ENCODE data around the gene STK38. TPM values are rescaled to one million over a fixed set of nuclear protein-coding genes. Genes with fewer than 3 reads are reported as not detected.
A peak's percentile ranks its signal among the peaks of the same experiment; 100 is the strongest.

The STK38 gene
- total RNA-seq, 1 experiment from 2014 or later: 44.7 TPM

DNA sequence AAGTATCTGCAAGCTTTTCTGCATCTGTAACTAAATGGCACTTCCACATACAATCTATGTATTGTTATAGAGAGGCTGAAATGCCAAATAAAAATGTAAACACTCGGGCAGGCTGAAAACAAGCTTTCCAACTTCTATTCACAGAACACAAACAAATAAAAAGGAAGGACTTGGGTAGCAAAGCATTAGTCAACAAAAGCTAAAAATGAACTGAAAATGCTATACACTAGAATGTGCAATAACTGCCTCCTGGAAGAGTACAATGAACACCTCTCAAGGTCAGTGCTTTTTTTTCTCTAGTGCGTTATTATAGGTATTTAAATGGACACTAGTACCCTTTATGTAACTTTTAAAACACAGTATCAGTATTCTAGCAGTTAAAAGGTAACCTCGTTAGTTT lies 31.4 kb downstream of the STK38 start:
- H3K4me1 ChIP-seq (ENCODE audit: control insufficient read depth, insufficient read depth, low read length): no peaks in the 10 kb centered on the region
- POLR2A ChIA-PET: no interaction called here
- no peak overlapping the region for H3K4me3 ChIP-seq (ENCODE audit: low read depth in 2 of 2, low read length in 2 of 2)
- DNase-seq (ENCODE audit: low read depth, low spot score): no peak
- TF ChIP-seq POLR2AphosphoS5 (IDR thresholded peaks at IDR 0.05; ENCODE audit: low read depth, low read length) (no peak), TCF7L2 (IDR thresholded peaks at IDR 0.05; ENCODE audit: low read depth, low read length) (no peak), SIN3A (IDR thresholded peaks at IDR 0.05; ENCODE audit: borderline replicate concordance, insufficient read depth, low read depth, low read length) (no peak)
- TF ChIP-seq, protein P1, sequence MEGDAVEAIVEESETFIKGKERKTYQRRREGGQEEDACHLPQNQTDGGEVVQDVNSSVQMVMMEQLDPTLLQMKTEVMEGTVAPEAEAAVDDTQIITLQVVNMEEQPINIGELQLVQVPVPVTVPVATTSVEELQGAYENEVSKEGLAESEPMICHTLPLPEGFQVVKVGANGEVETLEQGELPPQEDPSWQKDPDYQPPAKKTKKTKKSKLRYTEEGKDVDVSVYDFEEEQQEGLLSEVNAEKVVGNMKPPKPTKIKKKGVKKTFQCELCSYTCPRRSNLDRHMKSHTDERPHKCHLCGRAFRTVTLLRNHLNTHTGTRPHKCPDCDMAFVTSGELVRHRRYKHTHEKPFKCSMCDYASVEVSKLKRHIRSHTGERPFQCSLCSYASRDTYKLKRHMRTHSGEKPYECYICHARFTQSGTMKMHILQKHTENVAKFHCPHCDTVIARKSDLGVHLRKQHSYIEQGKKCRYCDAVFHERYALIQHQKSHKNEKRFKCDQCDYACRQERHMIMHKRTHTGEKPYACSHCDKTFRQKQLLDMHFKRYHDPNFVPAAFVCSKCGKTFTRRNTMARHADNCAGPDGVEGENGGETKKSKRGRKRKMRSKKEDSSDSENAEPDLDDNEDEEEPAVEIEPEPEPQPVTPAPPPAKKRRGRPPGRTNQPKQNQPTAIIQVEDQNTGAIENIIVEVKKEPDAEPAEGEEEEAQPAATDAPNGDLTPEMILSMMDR (IDR thresholded peaks at IDR 0.05): no peak
- TF ChIP-seq, protein P2, sequence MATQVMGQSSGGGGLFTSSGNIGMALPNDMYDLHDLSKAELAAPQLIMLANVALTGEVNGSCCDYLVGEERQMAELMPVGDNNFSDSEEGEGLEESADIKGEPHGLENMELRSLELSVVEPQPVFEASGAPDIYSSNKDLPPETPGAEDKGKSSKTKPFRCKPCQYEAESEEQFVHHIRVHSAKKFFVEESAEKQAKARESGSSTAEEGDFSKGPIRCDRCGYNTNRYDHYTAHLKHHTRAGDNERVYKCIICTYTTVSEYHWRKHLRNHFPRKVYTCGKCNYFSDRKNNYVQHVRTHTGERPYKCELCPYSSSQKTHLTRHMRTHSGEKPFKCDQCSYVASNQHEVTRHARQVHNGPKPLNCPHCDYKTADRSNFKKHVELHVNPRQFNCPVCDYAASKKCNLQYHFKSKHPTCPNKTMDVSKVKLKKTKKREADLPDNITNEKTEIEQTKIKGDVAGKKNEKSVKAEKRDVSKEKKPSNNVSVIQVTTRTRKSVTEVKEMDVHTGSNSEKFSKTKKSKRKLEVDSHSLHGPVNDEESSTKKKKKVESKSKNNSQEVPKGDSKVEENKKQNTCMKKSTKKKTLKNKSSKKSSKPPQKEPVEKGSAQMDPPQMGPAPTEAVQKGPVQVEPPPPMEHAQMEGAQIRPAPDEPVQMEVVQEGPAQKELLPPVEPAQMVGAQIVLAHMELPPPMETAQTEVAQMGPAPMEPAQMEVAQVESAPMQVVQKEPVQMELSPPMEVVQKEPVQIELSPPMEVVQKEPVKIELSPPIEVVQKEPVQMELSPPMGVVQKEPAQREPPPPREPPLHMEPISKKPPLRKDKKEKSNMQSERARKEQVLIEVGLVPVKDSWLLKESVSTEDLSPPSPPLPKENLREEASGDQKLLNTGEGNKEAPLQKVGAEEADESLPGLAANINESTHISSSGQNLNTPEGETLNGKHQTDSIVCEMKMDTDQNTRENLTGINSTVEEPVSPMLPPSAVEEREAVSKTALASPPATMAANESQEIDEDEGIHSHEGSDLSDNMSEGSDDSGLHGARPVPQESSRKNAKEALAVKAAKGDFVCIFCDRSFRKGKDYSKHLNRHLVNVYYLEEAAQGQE (IDR thresholded peaks at IDR 0.05; ENCODE audit: insufficient read depth in 1 of 2, low read depth in 2 of 2, low read length in 1 of 2): peak in 1 of 2 experiments; percentile 8; a peak in 1 of 4 replicates
- in situ Hi-C loops (cut with HindIII; ENCODE audit: low pct_unique_long_range_greater_than_20kb, low sequenced_read_pairs) (no loop called here), intact Hi-C loops (cut with micrococcal nuclease; ENCODE audit: unreplicated experiment) (no loop called here)
- H3K27ac ChIP-seq (ENCODE audit: low read length): no peak overlapping the region
- no peaks in the 10 kb centered on the region for H3K27me3 ChIP-seq (ENCODE audit: control insufficient read depth, insufficient read depth, low read length)
- peaks cover 24% of the 10 kb centered on the region for H3K36me3 ChIP-seq (ENCODE audit: control insufficient read depth, insufficient read depth, low read length)
- no TSS peak for BruUV-seq (replicated peaks)
- H3K9me3 ChIP-seq (ENCODE audit: control insufficient read depth, insufficient read depth, low read depth, low read length): no peaks in the 10 kb centered on the region
- CTCF ChIA-PET: no interaction called here
- no peak for ATAC-seq

GRCh38 chr6:36514554-36515456 lies 32.5 kb downstream of the STK38 start:
- DNase-seq (ENCODE audit: low read depth, low spot score): no peak
- no peaks in the 10 kb centered on the region for H3K27me3 ChIP-seq (ENCODE audit: control insufficient read depth, insufficient read depth, low read length)
- no peaks in the 10 kb centered on the region for H3K4me1 ChIP-seq (ENCODE audit: control insufficient read depth, insufficient read depth, low read length)
- intact Hi-C loops (cut with micrococcal nuclease; ENCODE audit: unreplicated experiment): no loop called here
- TF ChIP-seq, protein P1 (IDR thresholded peaks at IDR 0.05): no peak
- TF ChIP-seq TCF7L2 (IDR thresholded peaks at IDR 0.05; ENCODE audit: low read depth, low read length) (no peak), SIN3A (IDR thresholded peaks at IDR 0.05; ENCODE audit: borderline replicate concordance, insufficient read depth, low read depth, low read length) (no peak), POLR2AphosphoS5 (IDR thresholded peaks at IDR 0.05; ENCODE audit: low read depth, low read length) (no peak)
- TF ChIP-seq, protein P2 (IDR thresholded peaks at IDR 0.05; ENCODE audit: insufficient read depth in 1 of 2, low read depth in 2 of 2, low read length in 1 of 2): no peak
- ATAC-seq: no peak
- peaks cover 19% of the 10 kb centered on the region for H3K36me3 ChIP-seq (ENCODE audit: control insufficient read depth, insufficient read depth, low read length)
- ChIA-PET POLR2A (no interaction called here), CTCF (no interaction called here)
- BruUV-seq (replicated peaks): no TSS peak
- in situ Hi-C loops (cut with HindIII; ENCODE audit: low pct_unique_long_range_greater_than_20kb, low sequenced_read_pairs): no loop called here
- H3K4me3 ChIP-seq (ENCODE audit: low read depth in 2 of 2, low read length in 2 of 2): no peak overlapping the region
- H3K9me3 ChIP-seq (ENCODE audit: control insufficient read depth, insufficient read depth, low read depth, low read length): no peaks in the 10 kb centered on the region
- no peak overlapping the region for H3K27ac ChIP-seq (ENCODE audit: low read length)
